Left lung (tissue), 10 donors: ENCODE data around the gene FKBP10. TPM values are rescaled to one million over a fixed set of nuclear protein-coding genes. Genes with fewer than 3 reads are reported as not detected.
"Not testable (repeated sequence)": the region's sequence is repeated elsewhere in the genome, so short reads cannot be mapped to it uniquely, and the experiment has no call there.

Source experiments
- ATAC-seq: fragments of 200-7000 bp; cut with Tn5 transposase; one replicate; pipeline ENCODE4 v1.9.1; 2020; ENCODE audit warnings: moderate library complexity
- DNase-seq, 4 donors: peaks; one replicate each; pipeline ENCODE4 v3.0.0-alpha.2; 2013 to 2020
- H3K27ac ChIP-seq, 2 donors: fragments of 200-600 bp; sonication (generic) in 1 of 2; one replicate each; pipeline versions ENCODE4 v1.5.0 to v1.8.0; 2020 to 2021
- H3K27me3 ChIP-seq, 2 donors: fragments of 200-600 bp; sonication (generic) in 1 of 2; one replicate each; pipeline versions ENCODE4 v1.5.0 to v1.8.0; 2020 to 2021
- H3K36me3 ChIP-seq, 2 donors: fragments of 200-600 bp; sonication (generic) in 1 of 2; one replicate each; pipeline versions ENCODE4 v1.5.0 to v1.8.0; 2020 to 2021
- H3K4me1 ChIP-seq, 2 donors: fragments of 200-600 bp; one replicate each; pipeline ENCODE4 v1.8.0; 2021
- H3K4me3 ChIP-seq, 2 donors: fragments of 200-600 bp; sonication (generic) in 1 of 2; one replicate each; pipeline versions ENCODE4 v1.5.0 to v1.8.0; 2020 to 2021; ENCODE audit warnings: mild to moderate bottlenecking in 1 of 2
- H3K9me3 ChIP-seq, 2 donors: fragments of 200-600 bp; sonication (generic) in 1 of 2; one replicate each; pipeline versions ENCODE4 v1.5.0 to v1.8.0; 2020 to 2021
- CTCF ChIP-seq, 2 donors: fragments of 200-600 bp; sonication (generic) in 1 of 2; IDR thresholded peaks; one replicate each; pipeline versions ENCODE4 v1.5.0 to v1.8.0; 2021; ENCODE audit warnings: antibody characterized with exemption in 2 of 2
- intact Hi-C, 2 donors: fragments of 100-400 bp; cut with DNase I; formaldehyde crosslinking; loops; one replicate each; pipeline versions ENCODE4 v1.11.2 to v1.14.2; 2022
- polyA plus RNA-seq, 6 donors: library from polyadenylated mRNA; unstranded; fragments of 120-200 nt; gene quantifications; one replicate each; pipeline ENCODE4 v1.2.1, GENCODE V29; 2013; ENCODE audit not compliant: insufficient read length in 6 of 6
- total RNA-seq, 2 donors: library from RNA; stranded (reverse); fragmentation: NEBNext Ultra II Directional; extraction: Animal tissue kit (Norgen Biotek cat#: 25700); gene quantifications; one replicate each; pipeline ENCODE4 v1.2.1, GENCODE V29; 2021
- donor health status: DM: no; HTN: yes; CAD: no.
- donor health status: DM: no; HTN: no; CAD: no.

The FKBP10 gene
- total and polyA plus RNA-seq, 8 donors: 82.1 to 169 (median 141) TPM

- Histone ChIP-seq H3K36me3 (peaks cover 0 to 13% of the 10 kb centered on the region in 2 donors), H3K4me3 (no peak overlapping the region), H3K4me1 (peaks cover 38 to 85% of the 10 kb centered on the region in 2 donors), H3K9me3 (no peaks in the 10 kb centered on the region), H3K27me3 (no peaks in the 10 kb centered on the region), H3K27ac (peak overlapping the region; percentile 51 to 79)
- intact Hi-C loops: no loop called here
- no peak for ATAC-seq
- no peak for DNase-seq
- no peak for TF ChIP-seq CTCF (IDR thresholded peaks at IDR 0.05)
Measured at GRCh38 chr17:41775394-41776226, 37.2 kb upstream of the FKBP10 start.

GRCh38 chr17:41776262-41776900, 36.4 kb upstream of the FKBP10 start:
- intact Hi-C loops, H3K9me3 ChIP-seq, H3K36me3 ChIP-seq, H3K4me3 ChIP-seq, DNase-seq, ATAC-seq, H3K27me3 ChIP-seq: not testable (repeated sequence)
- Histone ChIP-seq H3K27ac (peak overlapping the region; percentile 51 to 79), H3K4me1 (peaks cover 39 to 89% of the 10 kb centered on the region in 2 donors)

GRCh38 chr17:41777157-41777573, 35.6 kb upstream of the FKBP10 start:
- intact Hi-C loops: no loop called here
- peak overlapping the region; percentile 79 to 88 for H3K27ac ChIP-seq
- peak in 1 of 2 donors; percentile 9 for TF ChIP-seq CTCF (IDR thresholded peaks at IDR 0.05)
- ATAC-seq (peak; percentile 15), DNase-seq (peak in 1 of 4 donors; percentile 45)
- peaks cover 47 to 90% of the 10 kb centered on the region in 2 donors for H3K4me1 ChIP-seq
- no peaks in the 10 kb centered on the region for H3K9me3 ChIP-seq
- no peaks in the 10 kb centered on the region for H3K27me3 ChIP-seq
- no peak overlapping the region for H3K4me3 ChIP-seq
- no peaks in the 10 kb centered on the region for H3K36me3 ChIP-seq

GRCh38 chr17:41777574-41778188, 35.1 kb upstream of the FKBP10 start:
- Histone ChIP-seq H3K4me1 (peaks cover 47 to 90% of the 10 kb centered on the region in 2 donors), H3K36me3 (no peaks in the 10 kb centered on the region), H3K4me3 (no peak overlapping the region), H3K27ac (peak overlapping the region; percentile 79 to 88), H3K27me3 (no peaks in the 10 kb centered on the region), H3K9me3 (no peaks in the 10 kb centered on the region)
- DNase-seq (peak in 3 of 4 donors; percentile 77 to 89 (median 80)), ATAC-seq (peak; percentile 78)
- intact Hi-C loops: no loop called here
- no peak for TF ChIP-seq CTCF (IDR thresholded peaks at IDR 0.05)

- ATAC-seq (no peak), DNase-seq (no peak)
Measured at GRCh38 chr17:41779954-41780353, 32.9 kb upstream of the FKBP10 start.

More at GRCh38 chr17:41779954-41780353, 32.9 kb upstream of the FKBP10 start:
- Histone ChIP-seq H3K4me1 (peaks cover 40 to 90% of the 10 kb centered on the region in 2 donors), H3K4me3 (no peak overlapping the region), H3K27ac (no peak overlapping the region), H3K9me3 (no peaks in the 10 kb centered on the region), H3K36me3 (no peaks in the 10 kb centered on the region), H3K27me3 (peaks cover 0 to 9% of the 10 kb centered on the region in 2 donors)
- intact Hi-C loops: no loop called here
- TF ChIP-seq CTCF (IDR thresholded peaks at IDR 0.05): no peak
